GM20431 (cell line): ENCODE measurements around the gene DDX10.

Source experiments
- in situ Hi-C: fragments of 300-500 bp; cut with MseI, MboI; formaldehyde crosslinking; loops from one replicate; pipeline ENCODE4 v1.15.0; 2020; ENCODE audit warnings: low sequenced_read_pairs; ENCODE audit not compliant: unreplicated experiment

The DDX10 gene

DNA sequence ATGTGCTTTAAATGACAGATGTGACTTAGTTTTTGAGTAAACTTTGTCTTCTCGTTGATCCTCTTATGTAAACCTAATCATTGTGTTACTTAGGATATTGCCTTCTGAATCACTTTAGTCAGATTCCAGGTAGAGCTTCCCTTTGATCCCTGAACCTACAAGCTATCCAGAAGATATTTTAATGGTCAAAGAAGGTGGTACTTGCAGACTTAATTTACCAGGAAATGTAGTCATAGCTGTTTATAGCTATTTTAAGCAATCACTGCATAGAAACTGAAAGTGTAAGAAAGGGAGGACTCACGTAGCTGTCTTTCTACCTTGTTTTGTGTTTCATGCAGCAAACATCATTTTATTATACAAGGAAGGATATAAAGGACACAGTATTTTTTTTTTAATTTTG is 189.5 kb downstream of the DDX10 start:
- in situ Hi-C loops: loop anchor here (25.0 kb wide), 1 partner anchor 167 kb away; no protein-coding TSS in a partner anchor

DNA sequence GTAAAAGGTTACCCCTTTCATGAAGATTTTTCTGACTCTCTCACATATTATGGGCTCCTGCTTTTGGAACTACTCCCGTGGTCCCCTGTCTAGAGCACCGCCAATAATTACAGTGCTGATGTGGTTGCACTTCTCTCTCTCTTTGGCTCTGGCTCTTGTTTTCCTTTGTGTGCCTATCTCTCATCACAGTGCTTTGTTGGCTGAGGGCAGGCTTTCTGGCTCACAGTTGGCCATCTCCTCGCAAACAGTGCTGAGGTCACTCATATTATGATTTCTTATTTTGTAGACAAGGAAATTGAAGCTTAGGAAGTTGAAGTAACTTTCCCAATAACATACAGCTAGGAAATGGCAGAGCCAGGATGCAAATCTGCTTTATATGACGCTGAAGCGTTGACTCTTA is 192.5 kb downstream of the DDX10 start:
- in situ Hi-C loops: loop anchor here (25.0 kb wide), 1 partner anchor 170 kb away; no protein-coding TSS in a partner anchor

DNA sequence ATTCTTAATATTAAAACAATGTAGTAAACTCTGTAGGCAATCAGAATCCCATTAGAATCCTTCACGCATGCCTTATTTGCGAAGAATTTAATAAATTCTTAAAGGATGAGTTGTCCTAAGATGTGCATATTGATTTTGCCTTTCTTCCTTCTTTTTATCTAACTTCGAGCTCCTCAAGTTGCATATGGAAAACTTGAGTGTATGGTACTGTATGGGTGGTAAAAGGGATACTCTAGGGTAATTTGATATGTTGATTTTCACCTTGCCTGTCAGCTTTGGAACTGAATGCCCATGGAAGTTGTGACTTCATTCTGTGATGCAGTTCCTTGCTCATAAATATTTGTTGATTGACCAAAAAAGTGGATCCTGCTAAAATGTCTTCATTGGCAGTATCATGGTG is 193.8 kb downstream of the DDX10 start:
- in situ Hi-C loops: loop anchor here (25.0 kb wide), 1 partner anchor 171 kb away; no protein-coding TSS in a partner anchor

DNA sequence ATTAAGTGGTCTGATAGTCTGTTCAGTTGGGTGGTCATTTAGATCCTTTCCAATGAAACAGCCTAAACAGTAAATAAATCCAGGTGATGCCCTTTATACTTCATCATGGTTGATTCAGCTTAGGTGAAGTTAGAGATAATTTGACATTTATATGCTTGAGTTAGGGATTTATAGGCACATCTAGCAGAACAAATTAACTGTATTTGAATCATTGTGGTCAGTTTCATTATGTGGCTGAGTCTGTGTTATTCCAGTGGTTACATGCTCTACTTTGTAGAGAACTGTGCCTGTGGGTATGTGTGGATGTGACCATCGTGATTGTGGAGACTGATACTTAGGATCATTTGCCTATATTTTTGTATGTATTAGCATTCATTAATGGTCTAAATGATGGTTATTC is 194.6 kb downstream of the DDX10 start:
- in situ Hi-C loops: loop anchor here (25.0 kb wide), 1 partner anchor 172 kb away; no protein-coding TSS in a partner anchor

DNA sequence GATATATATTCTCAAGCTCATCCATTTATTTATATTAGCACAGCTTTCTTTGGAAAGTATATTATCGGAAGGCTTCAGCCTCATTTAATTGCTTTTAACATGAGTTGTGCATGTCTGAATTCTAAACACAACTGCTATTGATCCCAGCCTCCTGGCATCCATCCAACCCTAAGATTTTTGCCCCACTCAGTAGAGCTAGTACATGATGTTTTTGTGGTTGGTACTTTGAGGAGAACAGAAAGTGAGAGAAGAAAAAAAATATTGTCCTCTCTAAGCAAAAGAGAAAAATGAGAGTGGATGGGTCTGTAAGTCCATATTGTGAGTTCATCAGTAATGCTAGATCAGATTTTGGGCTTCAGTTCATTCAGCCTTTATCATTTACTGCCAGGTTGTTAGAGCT is 198.7 kb downstream of the DDX10 start:
- in situ Hi-C loops: loop anchor here (25.0 kb wide), 1 partner anchor 176 kb away; no protein-coding TSS in a partner anchor

DNA sequence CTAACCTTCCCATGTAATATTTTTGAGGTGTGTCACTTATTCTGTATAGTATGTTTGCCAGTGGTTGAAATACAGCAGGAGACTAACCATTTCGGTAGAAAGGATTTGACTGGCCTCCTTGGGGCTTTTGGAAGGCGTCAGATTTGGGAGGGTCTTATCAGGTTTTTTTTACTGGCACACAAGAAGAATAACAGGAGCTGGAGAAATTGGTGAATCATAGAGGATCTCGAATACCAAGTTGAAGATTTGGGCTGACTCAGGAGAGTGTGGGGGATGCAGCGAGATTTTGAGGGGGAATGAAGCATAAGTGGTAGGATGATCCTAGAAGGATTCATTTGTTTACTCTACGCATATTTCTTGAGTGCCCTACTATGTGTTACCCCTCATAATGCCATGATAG is 200.5 kb downstream of the DDX10 start:
- in situ Hi-C loops: loop anchor here (25.0 kb wide), 1 partner anchor 178 kb away; no protein-coding TSS in a partner anchor

DNA sequence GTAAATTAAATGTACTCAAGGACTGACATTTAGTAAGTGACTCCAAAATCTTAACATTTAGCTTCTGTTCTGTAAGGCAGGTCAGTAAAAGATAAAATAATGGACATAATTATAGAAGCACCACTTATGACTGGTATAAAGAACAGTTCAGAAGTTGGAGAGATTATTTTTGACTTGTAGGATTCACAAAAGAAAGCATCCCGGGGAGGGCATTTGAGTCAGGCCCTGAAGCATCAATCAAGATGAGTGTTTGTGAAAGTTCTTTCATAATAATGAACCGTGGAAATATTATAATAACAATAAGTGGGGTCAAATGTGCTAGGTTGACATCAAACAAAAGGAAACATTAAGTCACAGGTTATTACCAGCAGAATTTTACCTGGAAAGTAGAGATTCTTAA is 201.9 kb downstream of the DDX10 start:
- in situ Hi-C loops: loop anchor here (25.0 kb wide), 1 partner anchor 179 kb away; no protein-coding TSS in a partner anchor

DNA sequence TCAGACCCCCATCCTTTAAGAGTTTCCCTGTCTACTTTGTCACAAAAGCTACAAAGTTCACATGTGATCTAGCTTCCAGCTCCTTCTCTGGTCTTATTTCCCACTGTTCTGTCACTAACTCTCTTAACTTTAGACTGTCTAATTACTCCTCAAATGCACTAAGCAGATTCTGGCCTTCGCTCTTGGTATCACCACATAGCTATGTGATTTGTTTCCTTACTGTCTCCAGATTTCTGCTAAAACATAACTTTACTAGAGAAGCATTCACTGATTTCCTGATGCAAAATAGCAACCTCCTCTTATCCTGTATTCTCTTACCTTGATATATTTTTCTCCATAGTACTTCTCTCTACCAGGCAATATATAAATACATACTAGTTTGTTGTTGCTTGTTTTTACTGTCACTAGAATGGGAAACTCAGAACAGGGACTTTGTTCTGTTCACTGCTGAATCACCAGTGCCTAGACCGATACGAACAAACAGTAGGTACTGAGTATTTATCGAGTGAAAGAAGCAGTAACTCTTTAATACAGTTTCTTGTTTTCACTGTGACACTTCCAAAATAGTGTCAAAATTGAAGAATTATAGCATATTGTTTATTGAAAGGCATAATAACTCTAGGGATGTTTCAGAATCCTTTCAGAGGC is 205.6 kb downstream of the DDX10 start:
- in situ Hi-C loops: loop anchor here (25.0 kb wide), 1 partner anchor 183 kb away; no protein-coding TSS in a partner anchor

DNA sequence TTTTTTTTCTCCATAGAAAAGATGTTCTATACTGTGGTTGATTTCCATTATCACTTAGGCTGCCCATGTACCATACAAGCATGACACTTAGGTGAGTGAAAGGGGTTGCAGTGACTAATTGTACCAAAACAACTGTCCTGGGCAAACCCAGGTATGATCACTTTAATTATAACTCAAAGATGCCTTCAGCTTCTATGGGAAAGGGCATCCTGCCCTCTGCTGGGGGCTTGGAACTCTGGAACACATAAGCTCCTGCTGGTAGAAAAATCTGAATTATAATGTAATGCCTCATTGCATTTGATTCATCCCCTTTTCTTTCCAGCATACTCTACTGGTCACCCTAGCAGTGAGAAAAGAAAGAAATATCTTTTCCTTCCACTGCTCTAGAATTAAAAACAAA is 206.3 kb downstream of the DDX10 start:
- in situ Hi-C loops: loop anchor here (25.0 kb wide), 1 partner anchor 184 kb away; no protein-coding TSS in a partner anchor

DNA sequence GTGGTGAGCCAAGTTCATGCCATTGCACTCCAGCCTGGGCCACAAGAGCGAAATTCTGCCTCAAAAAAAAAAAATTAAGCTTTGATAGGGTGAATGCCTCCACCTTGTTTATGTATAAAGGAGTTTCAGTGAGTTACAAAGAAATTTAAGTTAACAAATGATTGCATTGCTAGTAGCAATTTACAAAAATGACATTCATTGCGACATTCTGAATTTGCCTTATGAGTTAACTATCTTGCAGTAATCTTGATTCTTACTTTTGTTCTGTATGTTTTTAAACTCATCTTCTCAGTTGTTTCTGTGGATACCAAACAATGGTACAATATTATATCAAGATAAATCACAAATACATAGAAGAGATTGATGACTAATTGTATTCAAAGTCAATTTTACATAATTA is 207.0 kb downstream of the DDX10 start:
- in situ Hi-C loops: loop anchor here (25.0 kb wide), 1 partner anchor 185 kb away; no protein-coding TSS in a partner anchor

DNA sequence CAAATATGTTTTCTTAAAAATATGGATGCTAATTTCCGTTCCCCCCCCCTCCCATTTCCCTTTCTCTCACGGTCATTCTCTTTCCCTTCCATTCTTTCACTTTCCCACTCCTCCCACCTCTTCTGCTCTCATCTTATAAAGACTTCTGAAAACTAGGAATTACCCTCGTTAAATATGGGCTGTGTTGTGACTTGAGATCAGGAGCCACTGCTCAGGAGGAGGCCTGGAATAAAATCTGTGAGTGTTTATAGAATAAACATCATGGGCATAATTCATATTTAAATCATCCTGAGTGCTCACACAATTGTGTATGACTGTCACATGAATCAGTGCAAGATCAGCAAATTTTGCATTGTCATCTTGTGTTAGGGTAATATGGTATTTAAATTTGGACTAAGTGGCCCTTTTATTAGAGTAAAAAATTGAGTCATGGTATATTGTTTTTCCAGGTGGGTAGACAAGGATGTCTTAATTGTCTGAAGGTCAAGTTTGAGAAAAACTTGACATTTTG is 208.0 kb downstream of the DDX10 start:
- in situ Hi-C loops: loop anchor here (25.0 kb wide), 1 partner anchor 186 kb away; no protein-coding TSS in a partner anchor

DNA sequence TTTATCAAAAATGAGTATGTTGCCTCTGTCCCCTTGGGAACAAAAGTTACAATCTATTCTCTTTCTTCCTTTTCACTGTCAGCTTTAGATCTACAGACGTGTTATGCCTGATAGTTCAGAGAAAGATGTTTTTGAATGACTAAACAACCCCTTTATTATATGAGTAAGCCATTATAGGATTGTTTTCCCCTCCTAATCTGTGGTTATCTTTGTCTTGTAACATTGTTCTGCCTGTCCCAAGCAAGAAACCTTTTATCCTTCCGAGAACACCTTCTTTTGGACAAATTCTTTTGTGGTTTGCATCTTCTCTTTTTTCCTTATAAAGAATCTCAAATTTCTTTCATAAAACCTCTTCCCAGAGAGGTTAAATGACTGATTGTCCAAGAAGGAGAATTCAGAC is 208.4 kb downstream of the DDX10 start:
- in situ Hi-C loops: loop anchor here (25.0 kb wide), 1 partner anchor 186 kb away; no protein-coding TSS in a partner anchor

DNA sequence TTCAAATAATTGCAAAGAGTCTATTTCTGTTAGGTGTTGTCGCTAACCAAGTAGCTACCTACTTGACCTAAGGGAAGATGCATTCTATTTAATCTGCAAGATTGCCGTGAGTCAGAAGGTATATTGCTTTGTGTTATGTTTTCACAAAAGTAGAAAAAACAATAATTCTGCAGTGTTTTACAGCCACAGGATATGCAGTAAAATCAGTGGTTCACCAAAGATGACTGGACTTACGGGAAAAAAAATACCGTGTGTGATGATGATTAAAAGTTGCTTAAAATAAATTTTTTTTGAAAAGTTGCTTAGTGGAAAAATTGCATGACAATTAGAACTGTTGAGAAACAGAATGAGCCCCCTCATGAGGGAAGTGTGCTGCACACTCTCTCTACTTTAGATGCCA is 209.1 kb downstream of the DDX10 start:
- in situ Hi-C loops: loop anchor here (25.0 kb wide), 1 partner anchor 187 kb away; no protein-coding TSS in a partner anchor

DNA sequence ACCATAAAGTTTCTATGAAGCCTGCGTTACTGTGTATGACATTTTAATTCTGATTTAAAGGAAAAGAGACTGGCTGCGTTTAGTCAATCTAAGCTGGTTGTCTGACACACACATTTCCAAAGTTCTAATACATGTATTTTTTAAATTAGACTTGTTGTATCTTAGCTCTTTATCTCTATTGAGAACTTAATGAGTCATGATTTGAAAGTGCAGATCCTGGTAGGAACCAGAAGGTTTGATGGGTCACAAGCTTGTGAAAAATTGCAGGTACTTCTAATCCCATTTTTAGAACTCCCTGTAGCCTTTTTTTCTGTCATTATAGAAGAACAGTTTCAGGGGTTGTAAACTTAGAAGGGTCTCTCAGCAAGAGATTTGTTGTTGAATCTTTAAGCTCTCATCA is 210.3 kb downstream of the DDX10 start:
- in situ Hi-C loops: no loop called here

DNA sequence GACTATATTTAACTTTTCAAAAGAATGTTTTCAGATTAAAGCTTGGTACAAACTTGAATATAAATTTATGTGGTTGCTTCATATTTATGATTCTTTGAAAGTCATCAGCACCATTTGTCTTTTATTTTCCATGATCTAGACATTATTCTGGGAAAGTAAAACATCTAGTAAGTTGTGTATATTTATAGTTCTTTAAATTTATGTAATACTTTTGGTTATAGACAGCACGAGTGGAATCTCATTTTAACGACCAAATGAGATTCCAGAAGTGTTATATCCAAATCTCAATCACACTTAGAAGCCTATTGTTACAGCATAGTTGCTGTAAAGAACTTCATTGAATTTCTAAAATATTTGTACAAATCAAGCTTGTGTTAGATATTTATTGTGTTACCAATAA is 212.3 kb downstream of the DDX10 start:
- in situ Hi-C loops: no loop called here

DNA sequence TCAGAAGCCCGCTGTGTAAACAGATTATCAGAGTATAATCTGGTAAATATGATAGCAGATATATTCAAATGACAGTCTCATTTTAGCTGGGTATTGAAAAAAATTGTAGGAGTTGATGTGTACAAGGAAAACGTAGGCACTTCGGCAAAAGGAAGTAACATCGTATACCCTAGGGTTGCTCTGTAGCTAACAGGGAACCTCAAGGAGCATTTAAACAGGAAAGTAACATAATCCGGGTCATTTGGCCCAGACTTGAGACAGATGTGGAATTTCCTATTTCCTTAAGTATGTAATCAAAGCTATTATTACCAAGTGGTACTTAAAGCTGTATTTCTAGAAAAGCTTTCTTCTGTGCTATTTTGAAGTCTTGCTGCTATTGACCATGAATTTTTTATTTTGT is 215.6 kb downstream of the DDX10 start:
- in situ Hi-C loops: no loop called here

DNA sequence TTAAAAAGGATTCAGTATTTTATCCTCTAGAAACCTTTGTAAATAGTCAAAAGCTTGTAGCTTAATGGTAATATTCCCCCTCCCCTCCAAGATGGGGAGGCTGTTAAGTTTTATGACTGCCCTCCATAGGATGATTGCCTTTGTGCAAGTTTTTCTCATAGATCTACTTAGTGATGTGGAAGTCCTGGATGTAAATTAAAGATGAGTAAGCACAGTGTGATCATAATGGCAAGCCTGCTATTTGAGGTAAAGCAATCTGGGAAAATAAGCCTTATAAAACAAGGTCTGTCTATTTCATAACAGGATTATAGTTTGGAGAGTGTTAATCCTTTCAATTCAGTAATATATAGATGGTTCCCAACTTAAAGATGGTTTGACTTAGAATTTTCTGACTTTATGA is 216.3 kb downstream of the DDX10 start:
- in situ Hi-C loops: no loop called here

DNA sequence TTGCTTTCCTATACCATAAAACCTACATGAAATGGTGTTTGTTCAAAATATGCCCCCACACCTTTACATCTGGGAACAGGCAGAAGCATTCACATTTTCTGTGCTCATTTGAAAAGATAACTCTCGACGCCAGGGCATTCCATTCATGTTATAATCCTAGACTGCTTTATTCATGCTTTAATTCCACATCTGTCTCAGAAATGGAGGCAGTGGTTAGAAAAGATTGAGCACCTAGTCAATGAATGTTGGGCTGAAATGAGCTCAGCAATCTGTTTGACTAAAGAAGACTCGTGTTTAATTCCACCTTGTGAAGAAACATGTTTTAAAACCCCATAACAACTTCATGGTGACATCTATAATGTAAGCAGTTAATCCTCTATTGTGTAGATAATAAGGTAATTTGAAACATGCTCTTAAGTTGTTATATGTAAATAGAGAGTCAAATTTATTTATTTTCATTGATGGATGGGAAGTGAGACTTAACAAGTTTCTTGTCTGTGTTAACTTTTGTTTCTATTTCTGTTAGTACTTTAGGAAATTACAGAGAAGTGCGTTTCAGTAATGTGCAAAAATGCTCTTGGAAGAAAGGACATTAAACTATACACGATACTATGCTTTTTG is 217.5 kb downstream of the DDX10 start:
- in situ Hi-C loops: no loop called here

DNA sequence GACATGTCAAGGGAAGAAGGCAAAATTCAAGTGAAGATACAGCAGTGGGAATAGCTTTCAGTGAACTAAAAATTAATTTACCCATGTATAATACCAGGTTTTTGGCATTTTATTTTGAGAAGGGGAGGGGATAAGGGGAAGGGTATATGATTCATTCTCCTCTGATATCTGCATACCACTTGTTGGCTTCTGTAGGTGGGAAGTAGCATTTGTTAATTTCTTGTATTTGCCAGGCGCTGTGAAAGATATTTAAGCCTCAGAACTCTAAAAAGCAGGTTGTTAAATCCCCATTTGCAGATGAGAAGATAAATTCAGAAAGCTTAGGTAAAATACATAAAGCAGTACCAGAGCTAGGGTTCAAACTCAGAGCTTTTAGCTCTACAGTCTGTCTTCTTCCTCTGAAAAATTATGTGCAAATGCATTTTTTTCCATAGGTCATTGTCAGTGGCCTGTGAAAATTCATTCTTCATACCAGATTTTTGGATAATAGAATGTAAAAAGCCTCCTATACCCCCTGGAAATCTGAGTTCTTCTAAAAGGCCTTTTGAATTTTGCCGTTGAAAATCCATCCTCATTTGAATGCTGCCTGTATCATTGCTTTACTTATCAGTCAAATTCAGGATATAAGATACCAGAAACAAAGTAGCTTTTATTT is 221.3 kb downstream of the DDX10 start:
- in situ Hi-C loops: no loop called here

DNA sequence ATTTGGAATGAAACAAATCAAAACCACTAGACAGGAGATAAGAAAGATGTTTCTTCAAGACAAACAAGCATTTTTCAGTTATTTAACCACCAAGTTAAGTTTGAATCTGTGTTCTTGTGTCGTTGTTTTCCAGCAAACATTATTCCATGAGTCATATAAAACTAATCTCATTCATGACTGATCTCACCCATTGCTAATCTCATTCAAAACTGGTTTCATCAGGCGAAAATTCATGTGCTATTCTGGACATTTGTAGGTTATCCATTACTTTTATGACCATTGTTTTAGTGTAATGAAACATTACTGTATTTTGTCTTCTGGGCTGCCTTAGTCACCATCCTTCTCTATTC is 221.8 kb downstream of the DDX10 start:
- in situ Hi-C loops: no loop called here
